GM19035 (cell line): Measurements from ENCODE around the gene PNLIPRP3.

Experiments
- ATAC-seq: cut with Tn5 transposase; IDR thresholded peaks from one replicate; pipeline ENCODE4 v1.9.1; 2021; ENCODE audit not compliant: unreplicated experiment

PNLIPRP3 gene

DNA sequence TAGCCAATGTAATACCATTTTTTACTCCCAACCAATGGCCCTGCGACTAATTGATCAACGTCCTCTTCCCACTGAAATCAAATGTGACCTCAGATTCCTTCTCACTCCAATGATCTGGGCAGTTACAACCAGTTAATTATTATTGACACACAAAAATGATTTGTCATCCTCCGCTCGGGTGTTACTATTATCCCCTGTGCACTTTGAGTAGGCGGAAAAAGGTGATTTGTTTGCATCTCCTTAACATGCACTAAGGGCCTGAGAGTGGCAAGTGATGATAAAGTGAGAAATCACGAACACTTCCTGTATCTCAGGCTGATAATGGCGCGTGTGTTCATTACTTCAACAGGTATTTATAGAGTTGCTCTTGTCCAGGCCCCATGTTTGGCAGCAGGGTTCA lies 77.1 kb downstream of the PNLIPRP3 start:
- no peak for ATAC-seq

DNA sequence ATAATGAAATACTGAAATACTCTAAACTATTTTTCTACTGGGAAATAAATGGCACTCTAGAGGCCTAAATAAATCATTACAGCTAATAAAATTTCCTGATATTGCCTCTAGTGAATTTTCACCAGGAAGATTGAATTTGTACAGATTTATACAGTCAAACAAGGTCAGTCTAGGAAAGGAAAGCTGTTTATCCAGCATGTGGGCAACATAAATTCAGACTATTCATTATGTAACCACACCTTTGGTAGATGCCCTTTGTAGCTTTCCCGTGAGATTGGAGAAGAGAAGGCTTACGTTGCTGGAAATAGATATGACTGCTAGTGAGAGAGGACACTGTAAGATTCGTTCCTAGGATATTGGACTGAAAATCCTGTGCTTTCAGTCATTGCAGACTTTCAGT lies 82.9 kb downstream of the PNLIPRP3 start:
- ATAC-seq: no peak

DNA sequence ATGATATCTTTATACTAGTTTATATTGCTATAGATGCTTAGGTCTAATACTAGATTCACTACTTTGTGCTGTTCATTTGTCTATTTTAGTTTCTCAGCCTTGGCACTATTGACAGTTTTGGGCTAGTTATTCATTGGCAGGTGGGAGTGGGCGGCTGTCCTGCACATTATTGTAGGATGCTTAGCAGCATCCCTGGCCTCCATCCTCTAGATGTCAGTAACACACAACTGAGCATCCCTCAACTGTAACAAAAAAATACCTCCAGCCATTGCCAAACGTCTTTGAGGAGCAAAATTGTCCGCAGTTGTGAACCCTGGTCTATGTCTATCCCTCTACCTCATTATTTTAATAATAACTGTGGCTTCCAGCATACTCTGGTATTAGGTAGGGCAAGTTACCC lies 83.7 kb downstream of the PNLIPRP3 start:
- no peak for ATAC-seq

DNA sequence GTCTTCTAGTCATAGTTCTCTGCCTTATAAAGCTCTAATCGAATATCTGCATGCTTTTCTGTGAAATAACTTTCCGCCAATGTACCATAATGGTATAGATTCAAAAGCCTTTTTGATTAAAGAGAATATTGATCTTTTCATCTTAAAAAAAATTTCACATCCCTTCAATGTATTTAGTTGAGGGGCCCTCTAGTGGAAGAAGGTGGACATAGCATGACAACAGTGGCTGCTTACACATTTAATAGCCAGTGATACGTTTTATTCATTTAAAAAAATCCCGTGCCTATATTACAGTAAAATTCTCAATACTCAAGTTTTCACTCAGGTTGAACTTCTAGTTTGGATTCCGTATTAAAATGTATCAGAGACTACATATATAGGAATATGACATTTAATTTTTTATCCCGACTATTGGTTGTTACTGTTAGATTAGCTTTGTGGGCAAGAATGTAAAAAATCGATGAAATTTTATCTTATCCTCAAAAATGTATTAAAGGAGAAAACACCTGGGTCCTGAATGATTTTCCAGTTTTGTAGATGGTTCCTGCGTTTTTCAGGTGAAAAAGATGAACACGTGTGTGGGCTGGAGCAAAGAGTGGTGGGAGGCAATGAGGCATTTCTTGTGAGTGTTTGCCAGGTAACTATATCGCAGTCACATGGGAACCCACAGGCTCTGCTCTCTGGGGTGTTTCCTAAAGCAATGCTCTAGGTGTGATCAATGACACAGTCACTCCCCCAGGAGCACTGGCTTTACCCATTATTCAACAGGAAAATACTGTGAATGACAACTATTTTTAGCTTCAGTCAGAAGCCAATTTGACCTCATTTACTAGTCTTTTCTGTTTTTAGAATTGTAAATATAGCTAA lies 94.0 kb downstream of the PNLIPRP3 start:
- ATAC-seq: no peak

DNA sequence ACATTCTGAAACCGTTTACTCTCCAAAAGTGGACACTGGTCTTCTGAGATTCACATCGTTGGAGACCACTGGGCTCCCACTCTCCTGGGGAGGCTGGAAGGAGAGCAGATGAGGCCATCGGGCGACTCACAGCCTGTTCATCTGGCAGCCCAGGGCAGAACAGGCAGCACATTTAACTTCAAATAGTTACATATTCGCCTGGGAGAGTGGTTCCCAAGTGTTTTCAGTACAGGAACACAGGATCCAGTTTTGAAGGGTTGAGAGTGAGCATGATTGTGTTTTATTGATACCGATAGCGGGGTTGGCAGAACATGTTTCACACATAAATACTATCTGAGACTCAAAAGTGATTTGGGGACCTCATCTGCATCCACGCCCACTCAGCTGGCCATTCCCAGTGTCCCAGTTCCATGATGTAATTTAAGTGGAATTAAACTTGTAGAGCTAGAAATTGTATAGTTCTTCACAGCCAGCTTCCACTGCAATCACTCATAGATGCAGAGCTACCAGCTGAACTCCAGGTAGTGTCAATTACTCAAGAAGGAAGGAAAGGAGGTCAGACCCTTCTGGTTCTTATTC lies 95.2 kb downstream of the PNLIPRP3 start:
- no peak for ATAC-seq

DNA sequence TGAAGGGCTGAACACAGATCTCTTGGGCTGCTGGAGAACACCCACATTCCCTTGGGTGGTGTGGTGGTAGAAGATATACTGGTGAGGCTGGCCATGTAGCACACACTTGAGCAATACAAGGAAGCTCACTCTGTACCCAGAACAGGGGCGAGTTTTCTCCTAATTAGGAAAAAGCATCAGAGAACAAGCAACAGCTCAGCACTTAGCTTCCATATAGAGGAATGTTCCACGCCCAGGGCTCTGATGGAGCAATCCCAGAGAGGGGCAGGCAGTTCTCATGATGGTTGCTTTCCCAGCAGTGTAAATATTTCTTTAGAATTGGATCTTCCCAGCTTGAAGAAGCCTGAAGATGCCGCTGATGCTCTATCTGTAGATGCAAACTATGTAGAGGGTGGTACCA lies 97.1 kb downstream of the PNLIPRP3 start:
- ATAC-seq: no peak

DNA sequence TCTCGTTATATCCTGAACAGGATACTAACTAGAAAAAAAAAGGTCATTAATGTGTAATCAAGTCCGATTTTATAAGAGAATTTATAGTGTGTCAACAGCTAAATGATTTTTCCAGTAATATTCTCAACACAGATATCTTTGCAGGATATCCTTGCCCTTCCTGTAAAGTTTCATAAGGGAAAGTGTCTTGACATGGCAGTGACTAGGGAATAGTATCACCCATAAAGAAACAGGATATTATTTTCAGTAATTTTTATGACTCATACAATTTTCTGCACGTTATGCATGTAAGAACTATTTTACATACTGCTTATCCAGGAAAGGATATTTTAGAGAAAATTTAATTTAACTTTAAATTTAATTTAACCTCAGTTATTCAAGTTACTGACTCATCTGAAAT lies 98.6 kb downstream of the PNLIPRP3 start:
- ATAC-seq: no peak
